Gastroesophageal sphincter (tissue), 3 donors: ENCODE data around the gene AHDC1.

Experiments used
- CTCF ChIP-seq, 4 experiments: fragments of 200-600 bp in 2 of 4; fragments of 450-650 bp in 2 of 4; sonication (generic) in 1 of 4; IDR thresholded peaks; one replicate each; pipeline ENCODE4 v1.5.1; 2017 to 2019; ENCODE audit warnings: antibody characterized with exemption in 4 of 4, mild to moderate bottlenecking in 2 of 4, moderate library complexity in 2 of 4
- EP300 ChIP-seq: sonication (generic); formaldehyde crosslinking; IDR thresholded peaks from one replicate; pipeline ENCODE4 v1.6.1; 2017; ENCODE audit warnings: antibody characterized with exemption, mild to moderate bottlenecking
- POLR2A ChIP-seq, 2 donors: fragments of 450-650 bp; IDR thresholded peaks; one replicate each; pipeline ENCODE4 v1.6.1; 2017; ENCODE audit warnings: antibody characterized with exemption in 2 of 2, mild to moderate bottlenecking in 2 of 2, moderate library complexity in 1 of 2
- POLR2AphosphoS5 ChIP-seq: sonication (generic); formaldehyde crosslinking; IDR thresholded peaks from one replicate; pipeline ENCODE4 v1.6.1; 2017; ENCODE audit warnings: antibody characterized with exemption

- TF ChIP-seq CTCF (IDR thresholded peaks at IDR 0.05), result no peak
- no peak for TF ChIP-seq EP300
- TF ChIP-seq POLR2A (IDR thresholded peaks at IDR 0.05), result no peak
- no peak for TF ChIP-seq POLR2AphosphoS5
These were observed 18.3 kb downstream of the AHDC1 start for GRCh38 chr1:27585684-27586083.
